ENCODE data around the gene MAFG.

MAFG gene

GRCh38 chr17:81927653-81928543 is at the start of gene MAFG:
Gene MAFG (minus strand): TSS chr17:81927735. CDS start chr17:81923185, 4,550 bp downstream.
- FAIRE-seq: peak; percentile 23

GRCh38 chr17:81976332-81977210 is 49.0 kb upstream of the MAFG start:
- FAIRE-seq: no peak

- FAIRE-seq: no peak
These were observed 45.9 kb upstream of the MAFG start for GRCh38 chr17:81973432-81973831.

- FAIRE-seq: no peak
These were observed 41.6 kb upstream of the MAFG start for GRCh38 chr17:81968850-81969812.

- no peak for FAIRE-seq
These were observed 40.8 kb upstream of the MAFG start for GRCh38 chr17:81968396-81968745.

GRCh38 chr17:81967533-81968395 is 40.2 kb upstream of the MAFG start:
- FAIRE-seq: no peak

- no peak for FAIRE-seq
These were observed 39.7 kb upstream of the MAFG start for GRCh38 chr17:81967244-81967532.

DNA sequence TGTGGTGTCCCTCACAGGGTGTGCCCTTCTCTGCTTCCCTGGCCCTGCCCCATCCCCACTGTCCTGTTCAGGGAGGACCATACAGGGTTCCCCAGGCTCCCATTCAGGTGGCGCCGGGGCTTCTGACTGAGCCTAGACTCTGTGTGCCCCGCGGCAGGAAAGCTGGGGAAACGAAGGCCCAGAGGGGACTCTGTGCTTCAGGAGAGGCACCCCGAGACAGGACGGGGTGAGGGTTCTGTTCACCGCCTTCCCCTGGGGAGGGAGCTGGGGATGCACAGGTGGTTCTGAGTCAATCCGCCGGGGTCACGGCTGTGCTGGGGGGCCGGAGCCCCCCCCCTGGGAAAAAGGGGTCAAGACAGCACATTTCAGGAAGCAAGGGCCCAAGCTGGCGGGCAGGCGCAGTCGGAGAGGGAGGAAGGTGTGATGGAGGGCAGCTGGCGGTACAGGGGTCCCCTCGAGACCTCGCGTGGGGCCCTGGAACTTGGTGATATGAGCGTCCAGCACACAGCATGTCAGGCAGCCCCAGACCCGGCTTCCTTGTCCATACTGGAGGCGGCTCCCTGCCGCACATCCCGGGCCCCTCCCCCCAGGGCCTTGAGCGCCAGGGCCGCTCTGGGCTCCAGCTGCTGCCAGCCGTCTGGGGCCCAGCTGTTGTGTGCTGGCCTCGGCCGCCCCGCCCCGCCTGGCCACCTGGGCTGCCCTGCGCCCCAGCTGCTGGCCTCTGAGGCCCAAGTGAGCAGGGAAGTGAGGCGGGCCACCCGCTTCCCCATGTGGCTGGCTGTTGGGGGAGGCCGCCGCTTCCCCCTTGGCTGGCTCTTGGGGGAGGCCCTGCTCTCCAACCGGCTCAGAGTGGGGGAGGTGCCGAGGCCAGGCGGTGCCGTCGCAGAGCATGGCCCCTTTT is 39.1 kb upstream of the MAFG start:
- FAIRE-seq: no peak

GRCh38 chr17:81964081-81964849 is 36.7 kb upstream of the MAFG start:
- no peak for FAIRE-seq

DNA sequence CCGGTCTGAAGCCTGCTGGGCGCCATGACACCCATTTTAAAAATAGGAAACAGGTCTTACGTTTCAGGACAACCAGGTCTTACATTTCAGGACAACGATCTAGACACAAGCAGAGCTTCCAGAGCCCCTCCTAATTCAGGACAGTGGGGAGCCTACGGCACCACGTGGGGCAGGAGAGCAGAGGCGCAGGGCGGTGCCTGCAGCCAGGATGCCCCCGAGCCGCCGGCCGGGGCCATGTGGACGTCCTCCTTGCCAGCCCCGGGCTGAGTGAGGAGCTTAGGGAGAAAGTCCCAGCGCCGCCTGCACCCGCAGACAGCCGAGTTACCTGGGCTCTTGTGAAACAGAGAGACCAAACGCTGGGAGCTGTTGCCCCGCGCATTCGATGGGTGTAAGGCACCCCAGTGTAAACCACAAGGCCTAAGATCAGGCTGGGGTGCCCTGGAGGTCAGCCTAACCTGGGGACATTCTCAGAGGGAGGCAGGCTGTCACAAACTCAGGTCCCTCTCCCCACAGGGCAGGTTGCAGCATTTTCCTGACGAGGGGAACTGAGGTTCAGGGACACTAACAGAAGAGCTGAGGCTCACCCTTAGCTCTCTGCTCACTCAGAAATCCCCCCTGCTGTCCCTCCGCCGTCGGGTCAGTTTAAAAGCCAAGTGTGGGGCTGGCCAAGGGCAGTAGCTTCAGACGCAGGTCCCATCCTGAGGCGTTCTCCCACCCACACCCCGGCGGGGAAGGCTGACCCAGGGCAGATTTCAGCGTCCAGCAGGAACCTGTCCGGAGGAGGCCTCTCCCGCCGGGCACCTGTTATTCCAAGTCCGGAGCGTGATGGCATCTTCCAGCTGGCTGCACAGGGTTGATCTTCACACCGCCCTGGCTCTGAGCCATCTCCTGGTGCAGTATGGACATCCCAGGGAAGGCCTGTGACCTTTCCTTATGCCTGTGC is 35.2 kb upstream of the MAFG start:
- no peak for FAIRE-seq

DNA sequence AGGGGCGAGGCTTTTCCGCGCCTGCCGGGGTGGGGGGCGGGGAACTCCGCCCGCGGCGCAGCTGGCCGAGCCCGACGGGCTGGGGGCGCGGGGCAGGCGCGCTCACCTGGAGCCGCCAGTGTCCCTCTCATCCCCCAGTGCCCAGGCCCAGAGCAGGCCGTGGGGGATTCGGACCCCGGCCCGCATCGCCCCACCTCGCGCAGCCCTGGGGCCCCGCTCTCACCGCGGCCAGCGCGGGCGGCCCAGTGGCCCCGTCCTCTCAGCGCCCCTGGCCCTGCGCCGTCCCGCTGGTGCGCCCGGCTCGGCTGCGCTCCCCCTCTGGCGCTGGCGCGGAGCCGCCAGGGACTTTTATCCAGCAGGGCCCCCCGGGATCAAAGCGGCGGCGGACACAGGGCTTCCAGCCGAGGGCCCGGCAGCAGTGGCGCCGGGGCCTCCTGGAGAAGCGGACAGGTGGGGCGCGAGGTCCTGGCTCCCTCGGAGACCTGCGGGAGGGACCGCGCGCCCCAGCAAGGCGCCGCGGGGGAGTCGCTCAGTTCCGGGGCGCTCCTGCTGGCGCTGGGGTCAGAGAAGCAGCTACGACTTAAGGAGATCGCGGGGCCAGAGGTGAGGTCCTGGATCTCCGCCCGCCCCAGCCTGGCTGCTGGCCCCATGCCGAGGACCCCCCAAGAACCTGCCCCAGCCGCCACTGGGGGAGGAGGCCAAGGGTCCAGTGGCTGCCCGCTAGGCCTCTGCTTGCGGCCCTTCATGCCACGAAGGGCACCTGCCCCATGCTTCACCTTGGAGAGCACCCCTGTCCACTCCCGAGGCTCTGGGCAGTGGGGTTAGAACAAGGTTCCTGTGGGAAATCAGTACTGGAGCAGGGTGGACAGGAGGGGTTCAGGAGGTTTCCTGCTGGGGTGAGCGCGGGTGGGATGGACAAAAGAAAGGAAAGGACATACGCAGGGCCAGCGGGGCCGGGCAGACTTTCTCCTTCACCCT is 34.3 kb upstream of the MAFG start:
- FAIRE-seq: no peak

DNA sequence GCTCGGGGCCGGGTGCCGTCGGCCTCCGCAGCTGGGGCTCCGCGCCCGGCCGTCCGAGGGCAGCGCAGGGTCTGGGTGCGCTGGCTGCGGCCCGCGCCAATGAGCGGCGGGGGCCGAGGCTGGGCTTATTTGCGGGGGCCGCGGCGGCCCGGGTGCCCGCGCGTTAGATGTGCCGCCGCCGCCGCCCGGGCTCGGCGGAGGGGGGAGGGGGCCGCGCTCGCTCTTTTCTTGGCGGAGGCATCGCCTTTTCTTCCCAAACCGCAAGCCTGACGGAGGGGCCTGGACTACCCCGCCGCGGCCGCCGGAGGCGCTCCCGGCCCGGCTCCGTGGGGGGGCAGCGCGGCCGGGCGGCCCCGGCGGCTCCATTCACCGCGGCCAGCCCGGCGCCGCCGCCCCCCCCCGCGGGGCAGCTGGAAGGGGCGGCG is 33.6 kb upstream of the MAFG start, which contains the start of gene NOTUM:
NOTUM (minus strand) TSS at position 101 of the 425 bp plus-strand sequence. CDS start 278 bp downstream, outside the sequence.
- no peak for FAIRE-seq

GRCh38 chr17:81960130-81960958 is 32.8 kb upstream of the MAFG start:
- FAIRE-seq: no peak

GRCh38 chr17:81959362-81960129 is 32.0 kb upstream of the MAFG start:
- FAIRE-seq: no peak

- FAIRE-seq: no peak
These were observed 31.3 kb upstream of the MAFG start for GRCh38 chr17:81958633-81959342.

Measured in G401.6 (cell line).